GM10266 (cell line): Measurements from ENCODE around the gene AMBP.

Experiments
- DNase-seq: peaks from one replicate; pipeline ENCODE4 v3.0.0; 2012; ENCODE audit errors: extremely low spot score
- CTCF ChIP-seq: IDR thresholded peaks from 2 replicates; pipeline ENCODE4 v1.5.1; 2012; ENCODE audit warnings: mild to moderate bottlenecking, low read depth; ENCODE audit not compliant: control insufficient read depth, insufficient read depth; ENCODE audit errors: missing control alignments

The AMBP gene

GRCh38 chr9:114093761-114094505 lies 15.8 kb upstream of the AMBP start:
- TF ChIP-seq CTCF: no peak
- no peak for DNase-seq

DNA sequence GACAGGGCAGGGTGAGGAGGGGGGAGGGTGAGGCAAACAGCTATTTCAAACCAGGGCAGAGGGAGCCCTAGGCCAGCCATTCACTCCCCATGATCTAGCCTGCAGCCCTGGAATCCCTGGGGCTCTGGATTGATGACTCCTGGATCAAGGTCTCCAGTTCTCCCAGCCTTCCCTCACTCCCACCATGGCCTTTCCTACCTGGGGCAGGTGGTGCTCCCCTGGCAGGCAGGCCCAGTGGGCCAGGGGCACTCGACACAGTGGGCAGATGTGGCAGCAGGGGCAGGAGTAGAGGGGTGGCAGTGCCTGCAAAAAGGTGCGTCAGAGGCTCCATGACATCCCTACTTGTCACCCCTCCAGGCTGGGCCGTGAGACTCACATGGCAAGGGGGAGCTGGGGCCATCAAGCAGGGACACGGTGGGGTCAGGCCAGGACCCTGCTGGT lies 15.0 kb upstream of the AMBP start:
- TF ChIP-seq CTCF: no peak
- DNase-seq: no peak

DNA sequence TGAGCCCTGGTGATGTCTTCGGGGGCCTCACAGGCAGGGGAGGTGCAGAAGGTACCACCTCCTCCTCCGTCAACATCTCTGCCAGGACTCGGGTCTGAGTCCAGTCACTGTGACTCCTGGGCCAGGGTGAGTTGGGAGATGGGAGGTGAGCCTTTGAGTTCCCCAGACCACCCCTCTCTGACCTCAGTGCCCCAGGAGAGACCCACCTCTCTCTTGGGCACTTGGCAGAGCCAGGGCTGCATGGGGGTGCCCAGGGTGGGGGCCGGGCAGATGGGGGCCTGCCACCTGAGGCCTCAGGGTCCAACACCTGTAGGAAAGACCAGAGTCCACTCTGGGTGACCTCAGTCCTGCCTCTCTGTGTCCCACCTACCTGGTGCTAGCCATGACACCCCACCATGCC lies 14.2 kb upstream of the AMBP start:
- no peak for TF ChIP-seq CTCF
- DNase-seq: no peak

- TF ChIP-seq CTCF: no peak
These were observed 13.6 kb upstream of the AMBP start for GRCh38 chr9:114091711-114092110.

GRCh38 chr9:114090798-114091197 lies 12.7 kb upstream of the AMBP start:
- DNase-seq: no peak
- no peak for TF ChIP-seq CTCF

More at GRCh38 chr9:114091711-114092110, 13.6 kb upstream of the AMBP start:
- no peak for DNase-seq

DNA sequence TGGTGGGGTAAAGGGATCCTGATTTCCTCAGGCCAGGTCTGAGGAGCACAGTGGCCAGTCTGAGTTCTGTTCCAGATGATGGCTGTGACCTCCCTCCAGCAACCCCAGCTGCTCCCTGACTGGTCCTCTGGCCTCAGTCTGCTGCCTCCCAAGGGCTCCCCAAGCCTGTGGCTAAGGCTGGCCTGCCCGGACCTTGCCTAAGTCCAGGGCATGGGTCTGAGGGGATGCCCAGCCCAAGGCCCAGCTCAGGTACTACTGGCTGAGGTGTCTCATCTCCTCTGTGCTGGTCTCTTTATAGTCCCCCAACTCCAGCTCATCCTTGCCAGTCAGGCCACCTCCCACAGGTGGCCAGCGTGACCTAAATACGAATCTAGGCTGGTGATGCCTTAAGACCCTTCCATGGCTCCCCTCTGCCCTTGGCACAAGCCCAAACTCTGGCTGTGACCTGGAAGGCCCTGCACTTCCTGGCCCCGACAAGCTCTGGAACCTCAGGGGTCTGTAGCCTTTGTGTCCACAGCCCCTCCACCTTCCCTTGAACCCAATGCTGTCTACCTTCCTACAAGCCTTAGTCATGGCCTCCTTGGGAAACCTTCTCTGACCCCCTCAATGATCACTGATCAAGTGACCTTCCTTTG lies 11.2 kb upstream of the AMBP start:
- TF ChIP-seq CTCF: no peak
- DNase-seq: no peak

- no peak for TF ChIP-seq CTCF
- DNase-seq: no peak
These were observed 10.6 kb upstream of the AMBP start for GRCh38 chr9:114088571-114089170.
